IPS-18c (cell line): Measurements from ENCODE around the gene C20orf144.

Source experiments
- H3K4me3 ChIP-seq: 2 replicates; pipeline ENCODE4 v1.7.0; 2013; ENCODE audit warnings: low read depth, mild to moderate bottlenecking, low read length, moderate library complexity; ENCODE audit not compliant: insufficient read depth
- H3K9me3 ChIP-seq: one replicate; pipeline ENCODE4 v1.6.1; 2013; ENCODE audit warnings: mild to moderate bottlenecking, low read length, moderate library complexity; ENCODE audit not compliant: control insufficient read depth, insufficient read depth

Gene C20orf144

DNA sequence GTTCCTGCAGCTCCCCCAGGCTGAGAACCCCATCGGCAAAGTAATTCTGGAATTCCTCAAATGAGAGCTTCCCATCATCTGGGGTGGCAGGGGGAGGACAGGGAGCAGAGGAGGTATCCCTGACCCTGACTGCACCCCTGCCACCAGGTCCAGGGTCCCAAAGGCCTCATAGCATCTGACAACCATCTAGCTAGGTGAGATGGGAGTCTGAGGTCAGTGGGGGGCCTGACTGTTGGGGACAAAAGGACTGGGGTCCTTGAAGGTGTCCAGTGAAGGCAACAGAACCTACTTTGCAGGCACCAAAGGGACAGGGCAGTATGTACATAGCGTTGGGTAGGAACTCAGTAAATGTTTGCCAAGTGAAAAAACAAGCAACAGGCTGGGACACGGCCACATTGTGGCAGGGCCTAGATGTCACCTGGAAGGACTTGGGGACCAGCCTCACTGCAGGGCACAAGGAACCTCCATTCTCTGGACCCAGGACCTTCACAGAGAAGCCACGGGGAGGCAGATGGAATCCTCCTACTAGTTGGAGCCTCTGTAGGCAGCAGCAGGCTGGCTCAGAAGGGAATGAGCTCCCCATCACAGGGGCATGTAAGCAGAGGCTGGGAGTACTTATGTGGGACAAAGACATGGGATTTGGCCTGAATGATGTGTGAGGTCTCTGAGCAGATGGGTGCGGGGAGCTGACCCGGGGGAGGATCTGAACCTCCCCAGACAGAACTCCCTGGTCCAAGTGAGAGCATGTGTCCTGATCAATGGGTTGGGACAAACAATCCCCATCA is 8.8 kb downstream of the C20orf144 start:
- Histone ChIP-seq H3K9me3 (no peaks in the 10 kb centered on the region), H3K4me3 (no peak overlapping the region)

DNA sequence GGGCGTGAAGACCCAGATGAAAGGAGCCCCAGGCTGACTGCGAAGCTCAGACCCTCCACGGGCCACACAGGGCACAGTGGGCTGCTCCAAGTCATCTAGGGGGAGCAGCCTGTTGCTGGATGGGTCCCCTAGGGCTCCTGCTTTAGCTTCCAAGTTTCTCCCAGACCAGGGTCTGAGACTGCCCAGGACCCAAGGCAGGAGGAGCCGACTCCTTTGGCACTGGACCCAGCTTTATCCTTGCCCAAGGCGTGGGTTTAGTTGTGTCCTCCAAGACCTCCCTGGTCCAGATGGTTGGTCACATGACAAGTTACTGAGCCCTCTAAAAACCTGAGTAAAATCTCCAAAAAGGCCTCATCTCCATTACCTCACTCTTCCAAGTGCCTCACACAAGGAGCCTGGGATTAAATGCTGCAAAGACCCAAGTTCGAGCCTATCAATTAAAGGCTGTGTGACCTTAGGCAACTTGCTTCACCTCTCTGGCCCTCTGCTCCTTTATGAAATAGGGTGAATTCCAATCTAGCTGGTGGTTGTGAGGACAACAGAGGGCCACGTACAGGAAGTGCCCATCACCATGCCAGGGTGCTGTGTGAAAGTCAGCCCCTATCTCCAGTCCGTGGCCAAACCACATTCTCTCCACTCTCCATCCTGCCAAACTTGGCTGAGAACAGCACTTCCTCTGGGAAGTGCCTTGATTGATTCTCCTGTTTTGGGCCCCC is 9.6 kb downstream of the C20orf144 start:
- Histone ChIP-seq H3K9me3 (no peaks in the 10 kb centered on the region), H3K4me3 (no peak overlapping the region)

DNA sequence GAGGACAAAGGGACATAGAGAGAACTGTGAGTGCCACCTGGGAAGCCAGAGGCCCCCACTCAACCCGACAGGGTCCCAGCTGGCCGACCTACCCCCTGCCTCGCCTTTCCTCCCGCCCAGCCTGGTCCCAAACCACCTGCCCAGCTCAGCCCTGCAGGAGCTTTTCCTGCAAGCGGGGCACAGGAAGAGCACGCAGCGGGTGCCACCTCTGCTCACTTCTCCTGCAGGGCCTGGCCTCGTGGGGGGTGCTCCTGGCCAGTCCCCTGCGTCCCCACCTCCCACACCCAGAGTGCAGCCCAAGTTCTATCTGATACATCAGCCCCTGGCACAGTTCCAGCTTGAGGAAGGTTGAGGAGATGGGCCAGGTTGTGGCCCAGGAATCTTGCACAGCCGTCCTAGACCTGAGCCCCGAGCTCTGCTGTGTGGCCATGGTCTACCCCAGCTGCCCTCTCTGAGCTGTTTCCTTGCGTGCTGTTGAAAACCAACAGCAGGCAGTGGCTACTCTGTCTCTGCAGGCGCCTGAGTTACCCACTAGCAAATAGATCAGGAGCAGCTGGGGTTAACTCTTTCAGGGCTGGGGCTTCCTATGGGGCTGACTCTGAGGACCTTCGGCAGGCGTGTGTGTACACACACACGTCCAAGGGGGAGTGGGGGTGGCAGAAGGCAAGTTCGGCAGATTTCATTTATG is 10.4 kb downstream of the C20orf144 start:
- Histone ChIP-seq H3K9me3 (no peaks in the 10 kb centered on the region), H3K4me3 (peak overlapping the region; percentile 11; the same call in 1 of the 2 replicates)

DNA sequence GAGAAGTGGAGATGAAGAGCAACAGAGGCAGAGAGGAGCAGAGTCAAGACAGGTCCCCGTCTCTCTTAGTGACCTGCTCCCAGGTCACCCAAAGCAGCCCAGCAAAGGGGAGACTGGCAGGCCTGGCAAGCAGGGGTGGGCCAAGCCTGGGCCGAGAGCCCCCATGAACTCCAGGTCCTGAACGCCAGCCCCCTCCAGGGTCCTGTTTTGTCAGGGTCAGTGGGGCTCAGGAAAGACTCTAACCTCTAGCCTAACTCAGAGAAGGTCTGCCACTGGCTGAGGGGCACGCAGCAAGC is 10.9 kb downstream of the C20orf144 start:
- no peaks in the 10 kb centered on the region for H3K9me3 ChIP-seq
- H3K4me3 ChIP-seq = peak overlapping the region; percentile 34; the same call in 1 of the 2 replicates

DNA sequence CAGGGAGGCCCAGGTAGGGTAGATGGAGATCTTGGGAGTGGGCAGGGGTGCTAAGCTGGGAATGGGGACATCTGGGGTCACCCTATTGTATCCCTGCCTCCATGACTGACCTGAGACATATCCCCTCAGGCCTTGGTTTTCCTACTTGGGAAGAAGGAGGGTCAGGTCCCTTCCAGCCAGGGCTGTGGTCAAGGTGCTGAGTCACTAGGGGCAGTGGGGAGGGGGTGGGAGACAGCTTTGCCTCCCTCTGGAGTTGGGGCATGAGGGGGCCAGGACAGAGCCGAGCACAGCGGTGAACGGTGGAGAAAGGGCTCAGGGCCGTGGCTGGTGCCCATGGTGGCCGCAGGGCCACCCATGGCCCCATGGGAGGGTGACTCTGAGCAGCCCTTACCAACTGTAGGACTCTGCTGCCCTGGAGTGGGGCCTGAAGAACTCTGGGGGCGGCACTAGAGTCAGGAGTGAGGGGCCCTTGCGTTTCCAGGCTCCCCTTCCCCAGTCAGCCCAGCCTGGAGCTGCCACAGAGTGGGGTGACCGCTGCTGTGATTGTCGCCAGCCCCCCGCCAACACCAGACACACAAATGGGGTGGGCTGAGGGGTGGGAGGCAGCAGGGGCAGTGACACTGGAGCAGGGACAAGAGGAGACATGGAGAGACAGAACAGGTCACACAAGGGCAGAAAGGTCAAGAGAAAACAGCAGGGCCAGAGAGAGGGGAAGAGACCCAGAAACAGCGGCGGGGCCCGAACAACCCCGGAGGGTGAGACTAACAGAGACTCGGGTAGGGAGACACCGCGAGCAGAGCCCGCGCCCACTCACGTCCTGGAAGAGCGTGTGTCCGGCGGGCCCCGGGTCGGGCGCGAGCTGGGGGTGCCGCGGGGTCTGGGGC is 11.5 kb downstream of the C20orf144 start:
- peak overlapping the region; percentile 71 for H3K4me3 ChIP-seq
- no peaks in the 10 kb centered on the region for H3K9me3 ChIP-seq

DNA sequence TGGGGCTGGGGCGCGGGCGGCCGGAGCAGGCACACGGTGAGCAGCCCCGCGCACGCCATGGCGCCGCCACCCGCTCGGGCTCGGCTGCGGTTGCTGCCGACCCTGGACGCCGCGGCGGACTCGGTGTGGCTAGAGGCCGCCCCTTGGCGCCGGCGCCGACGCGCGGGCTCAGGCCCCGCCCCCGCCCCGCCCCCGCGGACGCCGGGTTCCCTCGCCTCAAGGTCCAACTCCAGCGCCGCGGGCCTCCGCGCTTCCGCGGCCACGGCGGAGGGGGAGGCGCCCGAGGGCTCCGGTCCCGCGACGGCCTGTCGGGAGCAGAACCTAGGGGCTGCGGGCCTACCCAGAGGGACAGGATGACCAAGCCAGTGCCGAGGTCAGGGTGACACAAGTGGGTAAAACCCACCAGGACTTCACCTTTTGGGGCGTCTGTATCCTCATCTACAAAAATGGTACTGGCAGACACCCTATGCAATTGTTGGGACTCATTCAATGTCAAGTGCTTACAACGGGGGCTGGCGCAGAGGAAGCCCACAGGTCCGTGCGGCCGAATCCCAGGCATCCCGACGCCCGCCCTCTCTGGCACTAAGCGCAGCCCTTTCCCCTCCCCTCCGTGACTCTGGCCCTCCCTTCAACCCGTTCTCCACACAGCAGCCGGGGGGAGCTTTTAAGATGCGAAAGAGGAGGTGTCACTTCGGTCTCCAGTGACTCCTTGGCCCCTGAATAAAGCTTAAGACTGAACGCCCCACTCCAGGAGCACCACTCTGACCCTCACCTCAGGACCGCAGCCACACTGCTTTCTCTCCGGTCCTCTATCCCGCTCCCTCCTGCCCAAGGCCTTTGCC is 12.4 kb downstream of the C20orf144 start, which contains the start of gene NECAB3:
TSS of gene NECAB3 (minus strand) at position 135 of the 842 bp plus-strand sequence. CDS start at position 59, 76 bp downstream.
- H3K4me3 ChIP-seq = peak within 1 kb of the TSS; percentile 71
- no peaks in the 10 kb centered on the region for H3K9me3 ChIP-seq

DNA sequence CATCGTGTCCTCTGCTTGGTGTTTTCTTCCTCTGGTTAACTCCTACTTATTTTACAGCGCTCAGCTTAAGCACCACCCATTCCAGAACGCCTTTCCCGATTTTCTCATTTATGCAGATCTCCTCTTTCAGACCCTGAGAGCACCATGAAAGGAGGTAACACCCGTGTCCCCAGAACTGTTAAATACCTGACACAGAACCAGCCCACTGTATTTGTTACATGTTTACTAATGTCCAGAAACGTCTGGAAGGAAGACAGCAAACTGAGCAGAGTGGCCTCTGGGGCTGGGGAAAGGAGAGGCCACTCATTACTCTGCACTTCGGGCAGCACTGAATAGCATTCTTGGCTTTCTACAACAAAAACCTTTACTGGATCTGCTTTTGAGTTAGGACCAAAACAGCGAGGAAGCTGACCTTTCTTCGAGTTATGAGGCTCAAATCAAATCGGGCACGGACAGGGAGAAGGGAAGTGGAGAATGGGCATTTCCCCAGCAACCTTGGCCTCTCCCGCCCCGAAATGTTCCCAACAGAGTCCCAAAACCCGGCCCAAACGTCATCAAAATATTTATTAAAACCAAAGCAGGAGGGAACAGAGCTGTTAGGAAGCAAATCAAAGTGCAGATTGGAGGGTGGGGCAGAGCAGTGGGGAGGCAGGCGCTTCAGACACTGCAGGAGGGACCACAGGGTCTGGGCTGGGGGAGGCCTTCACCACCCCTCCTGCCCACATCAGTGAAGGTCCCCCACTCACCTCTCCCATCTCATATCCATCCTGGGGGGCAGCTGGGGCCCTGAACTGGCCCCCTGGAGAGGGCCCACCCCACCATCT is 13.2 kb downstream of the C20orf144 start:
- no peaks in the 10 kb centered on the region for H3K9me3 ChIP-seq
- no peak overlapping the region for H3K4me3 ChIP-seq

DNA sequence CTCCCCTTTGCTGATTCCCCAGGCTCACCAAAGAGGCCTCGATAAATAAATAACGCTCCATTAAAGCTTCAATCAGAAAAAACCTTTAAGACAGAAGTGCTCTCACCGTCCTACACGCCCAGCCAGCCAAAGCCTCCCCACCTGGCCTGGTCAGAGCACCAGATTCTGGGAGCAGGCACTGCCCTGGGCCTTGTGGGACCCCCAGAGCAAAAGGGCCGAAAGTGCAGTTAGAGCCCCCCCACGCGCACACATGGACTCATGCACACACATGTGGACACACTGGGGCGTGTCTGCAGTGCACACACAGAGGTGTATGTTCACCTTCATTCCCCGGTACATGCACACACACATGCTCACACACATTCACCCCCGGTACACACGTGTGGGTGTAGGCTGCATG is 14.0 kb downstream of the C20orf144 start:
- no peak overlapping the region for H3K4me3 ChIP-seq

DNA sequence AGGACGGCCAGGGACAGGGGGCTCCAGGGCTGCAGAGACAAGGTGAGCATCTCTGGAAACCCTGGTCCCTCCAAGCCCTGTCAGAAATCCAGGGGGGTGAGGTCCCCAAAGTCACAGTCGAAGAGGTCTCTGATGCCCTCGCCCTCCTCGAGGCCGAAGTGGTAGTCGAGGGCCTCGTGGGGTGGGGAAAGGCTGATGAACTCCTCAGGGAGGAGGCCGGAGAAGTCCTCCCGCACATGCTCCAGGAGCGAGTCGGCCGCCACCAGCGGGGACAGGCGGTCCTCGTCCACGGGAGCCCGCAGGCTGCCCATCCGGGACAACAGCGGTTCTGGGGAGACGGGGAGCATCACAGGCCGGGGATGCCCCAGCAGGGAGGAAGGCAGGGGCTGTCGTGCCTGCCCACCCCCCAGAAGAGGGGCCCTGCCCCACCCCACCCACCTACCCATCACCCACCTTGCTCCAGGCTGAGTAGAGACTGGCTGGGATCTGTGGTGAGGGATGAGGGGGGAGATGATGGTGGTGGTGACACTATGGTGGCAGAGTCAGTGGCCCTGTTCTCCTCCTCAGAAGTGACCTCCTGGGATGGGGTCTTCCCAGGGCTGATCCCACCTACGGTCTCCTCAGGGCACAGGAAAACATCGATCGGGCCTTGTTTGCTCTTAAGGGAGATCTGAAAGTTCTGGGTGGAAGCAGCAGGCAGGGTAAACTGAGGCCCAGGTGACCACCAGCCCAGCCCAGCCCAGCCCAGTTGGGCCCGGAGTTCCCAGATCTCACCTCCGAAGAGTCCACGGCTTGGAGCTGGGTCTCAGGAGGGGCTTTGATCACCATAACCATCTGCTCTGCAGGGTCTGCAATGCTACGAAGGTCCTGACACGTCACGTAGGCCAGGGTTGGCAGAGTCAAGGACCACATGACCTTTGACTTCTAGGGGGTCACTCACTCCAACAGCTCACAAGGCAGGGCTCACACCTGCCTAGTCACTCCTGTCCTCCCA is 14.8 kb downstream of the C20orf144 start:
- Histone ChIP-seq H3K9me3 (no peaks in the 10 kb centered on the region), H3K4me3 (no peak overlapping the region)

More for the DNA sequence above, 14.0 kb downstream of the C20orf144 start:
- H3K9me3 ChIP-seq = no peaks in the 10 kb centered on the region

DNA sequence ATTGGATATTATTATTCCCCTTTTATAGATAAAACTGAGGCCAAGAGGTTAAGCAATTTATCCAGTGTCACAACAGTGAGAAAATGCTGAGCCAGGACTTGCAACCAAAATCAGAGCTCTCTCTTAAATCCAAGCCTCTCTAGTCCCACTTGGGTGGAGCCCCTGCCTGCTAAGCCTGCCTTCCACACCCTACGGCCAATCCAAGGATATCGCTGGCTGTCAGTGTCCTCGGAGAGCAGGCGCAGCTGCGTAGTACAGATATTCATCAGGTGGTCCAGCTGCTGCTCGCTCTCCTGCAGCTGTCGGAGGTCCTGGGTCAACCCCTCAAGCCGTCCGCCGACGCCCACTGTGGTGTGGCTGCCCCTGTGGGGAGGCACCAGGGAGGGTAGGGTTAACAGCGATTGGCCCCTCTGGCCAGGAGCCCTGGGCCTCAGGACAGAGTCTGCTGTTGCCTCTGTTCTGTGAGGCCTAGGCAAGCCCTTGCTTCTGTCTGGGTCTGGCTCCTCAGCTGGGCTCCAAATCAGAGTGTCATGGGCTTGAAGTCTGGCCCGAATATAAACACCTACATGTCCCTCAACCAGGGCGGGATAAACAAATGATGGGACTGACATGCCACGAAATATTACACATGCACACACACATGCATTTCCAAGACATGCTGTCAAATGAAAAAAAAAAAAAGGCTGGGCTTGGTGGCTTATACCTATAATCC is 16.0 kb downstream of the C20orf144 start:
- Histone ChIP-seq H3K4me3 (no peak overlapping the region), H3K9me3 (no peaks in the 10 kb centered on the region)

DNA sequence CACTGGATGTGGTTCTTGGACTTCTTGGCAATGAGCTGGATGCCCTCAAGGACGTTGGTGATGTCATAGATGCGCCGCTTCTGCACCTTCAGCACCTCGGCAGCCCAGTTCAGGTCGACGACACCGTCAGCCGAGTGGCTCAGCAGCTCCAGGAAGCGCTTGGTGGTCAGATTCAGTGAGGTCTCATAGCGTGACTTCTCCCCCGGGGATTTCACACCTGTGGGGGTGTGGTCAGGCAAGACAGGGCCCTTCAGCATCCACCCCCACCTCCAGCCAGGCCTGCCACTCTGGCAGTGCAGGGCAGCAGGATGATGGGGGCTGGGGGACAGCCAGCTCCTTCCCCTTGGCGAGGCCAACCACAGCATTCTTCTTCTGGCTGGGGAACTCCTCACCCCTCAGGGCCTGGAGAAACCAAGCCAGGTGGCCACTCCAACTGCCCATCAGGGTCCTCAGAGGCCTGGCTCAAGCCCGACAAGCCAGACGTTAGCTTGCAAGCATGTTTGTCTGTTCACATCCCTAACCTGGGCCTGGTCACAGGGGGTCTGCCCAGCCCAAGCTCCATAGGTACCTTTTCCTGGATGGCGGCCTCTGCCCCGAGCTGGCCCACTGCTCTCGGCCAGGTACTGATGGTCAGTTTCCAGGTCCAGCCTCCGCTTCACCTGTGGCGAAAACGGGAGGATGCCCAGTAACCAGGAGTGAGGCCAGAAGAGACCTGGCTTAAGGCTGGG is 17.8 kb downstream of the C20orf144 start:
- Histone ChIP-seq H3K9me3 (no peaks in the 10 kb centered on the region), H3K4me3 (no peak overlapping the region)

DNA sequence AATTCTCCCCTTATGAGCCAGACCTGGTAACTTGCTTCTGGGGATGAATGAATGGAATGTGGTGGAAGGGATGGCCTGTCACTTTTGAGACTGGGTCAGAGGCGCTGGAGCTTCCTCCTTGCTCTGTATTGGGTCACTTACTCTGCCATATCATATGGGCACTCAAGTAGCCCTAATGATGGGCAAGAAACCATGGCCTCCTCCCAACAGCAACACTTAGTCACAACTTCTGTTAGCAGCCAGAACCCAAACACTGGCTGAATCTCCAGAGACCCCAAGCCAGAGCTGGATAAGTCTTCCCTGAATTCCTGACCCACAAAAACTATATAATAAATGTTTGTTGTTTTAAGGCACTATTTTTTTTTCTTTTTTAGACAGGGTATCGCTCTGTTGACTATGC is 18.6 kb downstream of the C20orf144 start:
- H3K9me3 ChIP-seq = no peaks in the 10 kb centered on the region
- H3K4me3 ChIP-seq = no peak overlapping the region

DNA sequence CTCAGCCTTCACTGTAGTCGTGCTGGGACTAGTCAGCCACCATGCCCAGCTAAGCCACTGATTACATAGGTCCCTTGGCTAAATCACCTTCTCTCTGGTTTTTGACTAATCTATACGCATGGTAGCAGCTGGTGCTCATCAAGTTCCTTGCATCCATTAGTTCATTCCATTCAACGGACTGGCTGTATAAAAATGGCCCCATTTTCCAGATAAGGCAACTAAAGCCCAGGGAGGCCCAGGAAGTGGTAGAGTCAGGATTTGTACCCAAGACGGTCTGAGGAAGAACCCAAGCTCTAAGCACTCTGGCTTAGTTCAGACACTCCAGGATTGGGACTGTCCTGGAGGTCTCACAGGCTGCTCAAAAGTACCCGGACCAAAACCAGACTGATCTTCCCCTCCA is 19.2 kb downstream of the C20orf144 start:
- no peaks in the 10 kb centered on the region for H3K9me3 ChIP-seq
- H3K4me3 ChIP-seq = no peak overlapping the region
